ENCODE measurements around the gene ETFA.

The ETFA gene

DNA sequence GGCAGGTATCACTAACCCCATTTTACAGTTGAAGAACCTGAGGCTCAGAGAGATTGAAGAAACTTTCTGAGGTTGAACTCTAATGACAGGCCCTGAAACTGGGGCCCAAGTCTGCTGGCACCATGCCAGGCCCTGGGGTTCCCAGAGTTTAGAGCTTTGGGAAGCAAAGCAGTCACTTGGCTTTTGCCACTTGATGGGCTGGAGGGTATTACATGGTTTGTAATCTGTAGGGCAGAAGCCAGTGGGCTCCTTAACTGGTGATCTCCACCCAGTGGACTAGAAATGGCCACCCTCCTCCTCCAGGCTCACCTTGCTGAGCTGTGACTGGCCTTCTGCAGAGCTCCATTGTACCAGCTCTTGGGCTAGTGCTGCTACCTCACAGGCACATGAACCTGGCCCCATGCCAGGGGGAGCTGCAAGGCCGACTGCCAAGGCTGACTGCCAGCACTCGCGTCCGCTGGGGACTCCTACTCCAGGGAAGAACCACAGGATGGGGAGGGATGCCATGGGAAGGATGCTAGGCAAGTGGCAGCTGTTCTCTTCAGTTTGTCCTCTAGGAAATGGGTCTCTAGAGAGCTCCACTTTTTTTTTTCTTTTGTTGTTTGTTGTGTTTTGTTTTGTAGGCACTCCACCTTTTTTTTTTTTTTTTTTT, 104.8 kb downstream of the ETFA start:
- no peaks in the 10 kb centered on the region for H3K79me2 ChIP-seq (ENCODE audit: insufficient read depth, low read depth)
- no peak overlapping the region for H3K27ac ChIP-seq
- TF ChIP-seq, protein P1, sequence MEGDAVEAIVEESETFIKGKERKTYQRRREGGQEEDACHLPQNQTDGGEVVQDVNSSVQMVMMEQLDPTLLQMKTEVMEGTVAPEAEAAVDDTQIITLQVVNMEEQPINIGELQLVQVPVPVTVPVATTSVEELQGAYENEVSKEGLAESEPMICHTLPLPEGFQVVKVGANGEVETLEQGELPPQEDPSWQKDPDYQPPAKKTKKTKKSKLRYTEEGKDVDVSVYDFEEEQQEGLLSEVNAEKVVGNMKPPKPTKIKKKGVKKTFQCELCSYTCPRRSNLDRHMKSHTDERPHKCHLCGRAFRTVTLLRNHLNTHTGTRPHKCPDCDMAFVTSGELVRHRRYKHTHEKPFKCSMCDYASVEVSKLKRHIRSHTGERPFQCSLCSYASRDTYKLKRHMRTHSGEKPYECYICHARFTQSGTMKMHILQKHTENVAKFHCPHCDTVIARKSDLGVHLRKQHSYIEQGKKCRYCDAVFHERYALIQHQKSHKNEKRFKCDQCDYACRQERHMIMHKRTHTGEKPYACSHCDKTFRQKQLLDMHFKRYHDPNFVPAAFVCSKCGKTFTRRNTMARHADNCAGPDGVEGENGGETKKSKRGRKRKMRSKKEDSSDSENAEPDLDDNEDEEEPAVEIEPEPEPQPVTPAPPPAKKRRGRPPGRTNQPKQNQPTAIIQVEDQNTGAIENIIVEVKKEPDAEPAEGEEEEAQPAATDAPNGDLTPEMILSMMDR (conservative IDR thresholded peaks at IDR 0.05; ENCODE audit: low read depth, low read length): no peak
- no peak overlapping the region for H2AFZ ChIP-seq (ENCODE audit: low read depth)
- H4K20me1 ChIP-seq (ENCODE audit: insufficient read depth): no peaks in the 10 kb centered on the region
- no peaks in the 10 kb centered on the region for H3K4me1 ChIP-seq (ENCODE audit: low read depth, poor library complexity, severe bottlenecking)
- no peaks in the 10 kb centered on the region for H3K36me3 ChIP-seq (ENCODE audit: insufficient read depth)
- no peak overlapping the region for H3K4me3 ChIP-seq (IDR thresholded peaks at IDR 0.05; ENCODE audit: insufficient read depth, low read depth, low read length)
- H3K9ac ChIP-seq: no peak overlapping the region
- H3K27me3 ChIP-seq (ENCODE audit: insufficient read depth, low read depth): no peaks in the 10 kb centered on the region
- H3K4me2 ChIP-seq: no peak overlapping the region

DNA sequence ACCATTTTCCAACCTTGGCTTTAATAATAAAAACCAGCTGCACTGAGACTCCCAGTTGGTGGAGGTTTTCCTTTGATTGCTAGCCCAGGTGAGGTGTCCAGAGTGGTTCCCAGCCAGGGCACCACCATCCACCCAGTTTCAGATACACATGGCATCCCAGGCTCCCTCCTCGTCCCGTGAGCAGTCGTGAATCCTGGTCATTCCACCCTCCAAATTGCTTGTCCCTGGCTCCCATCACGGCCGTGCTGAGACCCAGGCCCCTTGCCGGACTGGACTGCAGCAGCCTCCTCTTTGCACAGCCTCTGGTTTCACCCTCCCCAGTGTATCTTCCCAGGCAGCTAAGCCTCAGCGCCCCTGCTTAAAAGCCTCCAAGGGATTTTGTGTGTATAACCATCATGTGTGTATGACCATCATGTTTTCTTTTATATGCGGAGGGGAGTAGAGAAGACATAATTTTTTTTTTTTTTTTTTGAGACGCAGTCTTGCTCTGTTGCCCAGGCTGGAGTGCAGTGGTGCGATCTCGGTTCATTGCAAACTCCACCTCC, 106.3 kb downstream of the ETFA start:
- no peaks in the 10 kb centered on the region for H3K27me3 ChIP-seq (ENCODE audit: insufficient read depth, low read depth)
- H3K4me2 ChIP-seq: no peak overlapping the region
- H3K79me2 ChIP-seq (ENCODE audit: insufficient read depth, low read depth): no peaks in the 10 kb centered on the region
- H3K4me3 ChIP-seq (IDR thresholded peaks at IDR 0.05; ENCODE audit: insufficient read depth, low read depth, low read length): no peak overlapping the region
- no peaks in the 10 kb centered on the region for H3K4me1 ChIP-seq (ENCODE audit: low read depth, poor library complexity, severe bottlenecking)
- no peak overlapping the region for H3K27ac ChIP-seq
- no peaks in the 10 kb centered on the region for H3K36me3 ChIP-seq (ENCODE audit: insufficient read depth)
- TF ChIP-seq, protein P1 (conservative IDR thresholded peaks at IDR 0.05; ENCODE audit: low read depth, low read length): no peak
- no peak overlapping the region for H2AFZ ChIP-seq (ENCODE audit: low read depth)
- H4K20me1 ChIP-seq (ENCODE audit: insufficient read depth): no peaks in the 10 kb centered on the region
- H3K9ac ChIP-seq: no peak overlapping the region

DNA sequence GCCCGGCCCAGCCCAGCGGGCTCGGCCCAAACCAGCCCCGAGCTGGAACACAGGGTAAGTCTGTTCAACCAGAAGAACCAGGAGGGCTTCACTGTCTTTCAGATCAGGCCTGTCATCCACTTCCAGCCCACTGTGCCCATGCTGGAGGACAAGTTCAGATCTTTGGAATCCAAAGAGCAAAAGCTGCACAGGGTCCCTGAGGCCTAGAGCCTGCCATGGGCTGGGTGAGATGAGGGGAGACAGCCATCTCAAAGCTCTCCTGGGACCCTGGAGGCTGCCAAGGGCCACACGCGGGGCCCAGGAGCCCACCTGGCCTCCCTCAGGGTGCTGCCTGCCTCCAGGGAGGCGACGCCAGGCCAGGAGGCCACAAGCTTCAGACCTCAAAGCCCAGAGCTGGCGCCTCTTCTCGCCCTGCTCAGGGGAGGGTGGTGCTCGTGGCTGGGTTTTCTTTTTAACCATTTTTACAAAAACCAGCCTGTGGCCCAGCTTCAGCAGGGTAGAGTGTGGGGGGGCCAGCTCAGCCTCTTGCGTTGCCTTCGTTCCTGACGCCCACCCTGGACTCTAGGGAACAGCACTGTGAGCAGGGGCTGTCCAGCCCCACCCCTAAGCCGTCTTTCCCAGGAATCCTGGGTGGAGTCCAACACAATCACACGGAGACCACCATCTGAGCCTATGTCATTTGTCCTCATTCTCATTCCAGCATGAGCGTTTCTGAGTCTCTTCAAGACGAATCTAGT, 107.0 kb downstream of the ETFA start:
- Histone ChIP-seq H3K79me2 (ENCODE audit: insufficient read depth, low read depth) (no peaks in the 10 kb centered on the region), H3K4me3 (IDR thresholded peaks at IDR 0.05; ENCODE audit: insufficient read depth, low read depth, low read length) (no peak overlapping the region), H2AFZ (ENCODE audit: low read depth) (no peak overlapping the region), H3K27ac (no peak overlapping the region), H3K27me3 (ENCODE audit: insufficient read depth, low read depth) (no peaks in the 10 kb centered on the region), H3K36me3 (ENCODE audit: insufficient read depth) (no peaks in the 10 kb centered on the region), H4K20me1 (ENCODE audit: insufficient read depth) (no peaks in the 10 kb centered on the region), H3K9ac (no peak overlapping the region), H3K4me2 (no peak overlapping the region), H3K4me1 (ENCODE audit: low read depth, poor library complexity, severe bottlenecking) (no peaks in the 10 kb centered on the region)
- TF ChIP-seq, protein P1 (conservative IDR thresholded peaks at IDR 0.05; ENCODE audit: low read depth, low read length): no peak

DNA sequence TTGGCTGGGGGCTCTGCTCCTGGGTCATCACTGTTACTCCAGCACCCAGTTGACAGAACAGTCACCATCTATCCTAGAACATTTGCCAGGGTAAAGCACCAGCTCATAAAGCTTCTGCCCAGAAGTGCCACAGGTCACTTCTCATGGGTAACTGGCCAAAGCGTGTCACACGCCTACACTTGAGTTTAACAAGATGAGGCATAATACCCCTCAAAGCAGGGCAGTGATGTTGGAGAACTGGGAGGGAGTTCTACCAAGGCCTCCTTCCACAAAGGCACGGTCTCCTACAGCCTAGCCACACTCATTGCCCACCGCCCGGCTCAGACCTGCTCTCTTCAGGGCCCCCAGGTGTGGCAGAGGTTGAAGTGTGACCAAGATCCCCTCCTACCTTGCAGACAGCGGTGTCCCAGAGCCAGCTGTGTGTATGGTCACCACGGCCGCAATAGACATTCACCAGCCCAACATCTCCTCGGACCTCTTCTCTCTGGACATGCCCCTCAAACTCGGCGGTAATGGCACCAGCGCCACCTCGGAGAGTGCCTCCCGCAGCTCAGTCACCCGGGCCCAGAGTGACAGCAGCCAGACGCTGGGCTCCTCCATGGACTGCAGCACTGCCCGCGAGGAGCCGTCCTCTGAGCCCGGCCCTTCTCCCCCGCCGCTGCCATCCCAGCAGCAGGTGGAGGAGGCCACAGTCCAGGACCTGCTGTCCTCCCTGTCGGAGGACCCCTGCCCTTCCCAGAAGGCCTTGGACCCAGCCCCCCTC, 107.7 kb downstream of the ETFA start:
- no peak overlapping the region for H3K4me3 ChIP-seq (IDR thresholded peaks at IDR 0.05; ENCODE audit: insufficient read depth, low read depth, low read length)
- H2AFZ ChIP-seq (ENCODE audit: low read depth): no peak overlapping the region
- TF ChIP-seq, protein P1 (conservative IDR thresholded peaks at IDR 0.05; ENCODE audit: low read depth, low read length): no peak
- H3K27ac ChIP-seq: no peak overlapping the region
- H3K4me1 ChIP-seq (ENCODE audit: low read depth, poor library complexity, severe bottlenecking): no peaks in the 10 kb centered on the region
- no peaks in the 10 kb centered on the region for H3K27me3 ChIP-seq (ENCODE audit: insufficient read depth, low read depth)
- H3K4me2 ChIP-seq: no peak overlapping the region
- H4K20me1 ChIP-seq (ENCODE audit: insufficient read depth): no peaks in the 10 kb centered on the region
- no peaks in the 10 kb centered on the region for H3K79me2 ChIP-seq (ENCODE audit: insufficient read depth, low read depth)
- H3K36me3 ChIP-seq (ENCODE audit: insufficient read depth): no peaks in the 10 kb centered on the region
- no peak overlapping the region for H3K9ac ChIP-seq

Data from KMS-11 (cell line).